Neuronal stem cell (in vitro differentiated cells): ENCODE data around the gene C14orf180.
A peak's percentile ranks its signal among the peaks of the same experiment; 100 is the strongest.

Experiments
- DNase-seq: peaks from one replicate; pipeline ENCODE4 v3.0.0-alpha.2; 2013; ENCODE audit warnings: low spot score
- H2AFZ ChIP-seq: one replicate; pipeline ENCODE4 v1.6.1; 2013; ENCODE audit warnings: mild to moderate bottlenecking, low read length, inconsistent platforms
- H2AK5ac ChIP-seq: 2 replicates; pipeline ENCODE4 v1.6.1; 2013; ENCODE audit warnings: low read depth, mild to moderate bottlenecking, inconsistent platforms, low read length, moderate library complexity, mixed read lengths
- H2BK120ac ChIP-seq: 2 replicates; pipeline ENCODE4 v1.6.1; 2013; ENCODE audit warnings: low read depth, mild to moderate bottlenecking, inconsistent platforms, low read length, moderate library complexity, mixed read lengths
- H2BK12ac ChIP-seq: one replicate; pipeline ENCODE4 v1.6.1; 2013; ENCODE audit warnings: low read length, inconsistent platforms
- H2BK15ac ChIP-seq: 2 replicates; pipeline ENCODE4 v1.6.1; 2013; ENCODE audit warnings: mild to moderate bottlenecking, low read length, inconsistent platforms, mixed read lengths
- H2BK5ac ChIP-seq: one replicate; pipeline ENCODE4 v1.6.1; 2013; ENCODE audit warnings: inconsistent platforms, mild to moderate bottlenecking, low read length, moderate library complexity
- H3K14ac ChIP-seq: one replicate; pipeline ENCODE4 v1.6.1; 2013; ENCODE audit warnings: low read length, inconsistent platforms
- H3K18ac ChIP-seq: 2 replicates; pipeline ENCODE4 v1.6.1; 2013; ENCODE audit warnings: low read length, inconsistent platforms
- H3K23ac ChIP-seq: 2 replicates; pipeline ENCODE4 v1.6.1; 2013; ENCODE audit warnings: low read depth, mild to moderate bottlenecking, mixed read lengths, low read length, inconsistent platforms; ENCODE audit not compliant: poor library complexity
- H3K27ac ChIP-seq: replicated peaks from 3 replicates; pipeline ENCODE4 v1.5.1; 2013; ENCODE audit warnings: low read length, inconsistent platforms
- H3K27me3 ChIP-seq, 3 experiments: 2 replicates each; pipeline ENCODE4 v1.6.1; 2013; ENCODE audit warnings: low read length in 3 of 3, mild to moderate bottlenecking in 2 of 3, inconsistent platforms in 1 of 3, low read depth in 1 of 3, mixed read lengths in 1 of 3, moderate library complexity in 1 of 3; ENCODE audit not compliant: control insufficient read depth in 3 of 3, insufficient read depth in 3 of 3
- H3K36me3 ChIP-seq, 2 donors: replicated peaks in 1 of 2; 2 replicates each; pipeline ENCODE4 v1.6.1; 2013; ENCODE audit warnings: low read length in 2 of 2; ENCODE audit not compliant: control insufficient read depth in 2 of 2, insufficient read depth in 2 of 2
- H3K4ac ChIP-seq: 2 replicates; pipeline ENCODE4 v1.6.1; 2013; ENCODE audit warnings: inconsistent platforms, mild to moderate bottlenecking, low read length, moderate library complexity
- H3K4me1 ChIP-seq, 2 donors: 1 replicate in 1 of 2; 2 replicates in 1 of 2; pipeline ENCODE4 v1.6.1; 2013; ENCODE audit warnings: low read length in 2 of 2, low read depth in 1 of 2; ENCODE audit not compliant: control insufficient read depth in 2 of 2, insufficient read depth in 1 of 2
- H3K4me2 ChIP-seq: one replicate; pipeline ENCODE4 v1.6.1; 2013; ENCODE audit warnings: mild to moderate bottlenecking, low read length, inconsistent platforms; ENCODE audit not compliant: insufficient read depth, poor library complexity, severe bottlenecking
- H3K4me3 ChIP-seq, 2 donors: 2 replicates each; pipeline ENCODE4 v1.5.1; 2013; ENCODE audit warnings: low read length in 2 of 2, mild to moderate bottlenecking in 2 of 2, inconsistent platforms in 1 of 2, moderate library complexity in 1 of 2
- H3K79me1 ChIP-seq: one replicate; pipeline ENCODE4 v1.6.1; 2013; ENCODE audit warnings: low read depth, mild to moderate bottlenecking, inconsistent platforms, low read length, moderate library complexity
- H3K9ac ChIP-seq: one replicate; pipeline ENCODE4 v1.6.1; 2013; ENCODE audit warnings: mild to moderate bottlenecking, low read depth, low read length, inconsistent platforms; ENCODE audit not compliant: poor library complexity
- H3K9me3 ChIP-seq, 2 donors: replicated peaks in 1 of 2; 2 replicates each; pipeline versions ENCODE3 to v1.6.1; 2013; ENCODE audit warnings: low read length in 2 of 2, mild to moderate bottlenecking in 2 of 2, inconsistent platforms in 1 of 2, low read depth in 1 of 2, mixed read lengths in 1 of 2, moderate library complexity in 1 of 2; ENCODE audit not compliant: control insufficient read depth in 2 of 2, insufficient read depth in 1 of 2
- H4K8ac ChIP-seq: one replicate; pipeline ENCODE4 v1.6.1; 2013; ENCODE audit warnings: low read depth, mild to moderate bottlenecking, inconsistent platforms, low read length, moderate library complexity
- H4K91ac ChIP-seq: one replicate; pipeline ENCODE4 v1.6.1; 2013; ENCODE audit warnings: low read length, low read depth, mild to moderate bottlenecking, inconsistent platforms; ENCODE audit not compliant: poor library complexity
- WGBS, 2 donors: extraction: QIAGEN DNeasy Blood & Tissue Kit; methylation state at CpG; one replicate each; pipeline ENCODE4 v1.1.7; 2013; ENCODE audit warnings: missing lambda C conversion rate in 2 of 2, mixed read lengths in 1 of 2; ENCODE audit not compliant: insufficient read length in 2 of 2, insufficient replicate concordance in 1 of 2; ENCODE audit errors: extremely low coverage in 2 of 2; 5-methylcytosine and 5-hydroxymethylcytosine counted together

The C14orf180 gene

GRCh38 chr14:104573930-104574329, 5.6 kb upstream of the C14orf180 start:
- peak overlapping the region; percentile 71 for H2BK15ac ChIP-seq
- H4K8ac ChIP-seq: no peak overlapping the region
- no peak overlapping the region for H3K4me2 ChIP-seq
- no CpG with 5 or more reads among the region's 9 CpGs for WGBS, 2 donors
- H2AK5ac ChIP-seq: peak overlapping the region; percentile 97
- H3K36me3 ChIP-seq: no peaks in the 10 kb centered on the region
- H3K27me3 ChIP-seq: peaks cover 0 to 59% (median 0%) of the 10 kb centered on the region in 3 experiments
- H2BK12ac ChIP-seq: peak overlapping the region; percentile 79
- H2BK120ac ChIP-seq: no peak overlapping the region
- H3K23ac ChIP-seq: peak overlapping the region; percentile 49
- H3K79me1 ChIP-seq: peaks cover 1% of the 10 kb centered on the region
- peak overlapping the region; percentile 10 for H4K91ac ChIP-seq
- peaks cover 0 to 2% of the 10 kb centered on the region in 2 donors for H3K9me3 ChIP-seq
- DNase-seq: no peak
- peak overlapping the region; percentile 84 for H3K18ac ChIP-seq
- H2BK5ac ChIP-seq: no peak overlapping the region
- no peak overlapping the region for H3K4me3 ChIP-seq
- peaks cover 3 to 22% of the 10 kb centered on the region in 2 donors for H3K4me1 ChIP-seq
- peak overlapping the region; percentile 44 for H3K4ac ChIP-seq
- no peak overlapping the region for H3K9ac ChIP-seq
- H3K14ac ChIP-seq: peak overlapping the region; percentile 17
- H2AFZ ChIP-seq: no peak overlapping the region
- no peak overlapping the region for H3K27ac ChIP-seq

GRCh38 chr14:104574536-104574935, 5.0 kb upstream of the C14orf180 start:
- no peak overlapping the region for H4K91ac ChIP-seq
- H3K9ac ChIP-seq: no peak overlapping the region
- no peak overlapping the region for H4K8ac ChIP-seq
- no peak overlapping the region for H2BK120ac ChIP-seq
- DNase-seq: no peak
- H2BK12ac ChIP-seq: no peak overlapping the region
- no peak overlapping the region for H3K14ac ChIP-seq
- H3K79me1 ChIP-seq: peaks cover 1% of the 10 kb centered on the region
- H3K23ac ChIP-seq: no peak overlapping the region
- no peak overlapping the region for H3K18ac ChIP-seq
- H2AK5ac ChIP-seq: no peak overlapping the region
- no peak overlapping the region for H3K27ac ChIP-seq
- H3K9me3 ChIP-seq: peaks cover 0 to 2% of the 10 kb centered on the region in 2 donors
- no peak overlapping the region for H3K4ac ChIP-seq
- H3K4me1 ChIP-seq: peaks cover 3 to 22% of the 10 kb centered on the region in 2 donors
- H3K4me2 ChIP-seq: no peak overlapping the region
- H2AFZ ChIP-seq: no peak overlapping the region
- no peak overlapping the region for H3K4me3 ChIP-seq
- no CpG with 5 or more reads among the region's 14 CpGs for WGBS, 2 donors
- peaks cover 0 to 58% (median 0%) of the 10 kb centered on the region in 3 experiments for H3K27me3 ChIP-seq
- H2BK15ac ChIP-seq: no peak overlapping the region
- no peak overlapping the region for H2BK5ac ChIP-seq
- H3K36me3 ChIP-seq: no peaks in the 10 kb centered on the region

GRCh38 chr14:104574978-104575583, 4.5 kb upstream of the C14orf180 start:
- no peak overlapping the region for H2BK5ac ChIP-seq
- H3K9ac ChIP-seq: no peak overlapping the region
- no peak overlapping the region for H3K4me2 ChIP-seq
- peaks cover 0 to 2% of the 10 kb centered on the region in 2 donors for H3K9me3 ChIP-seq
- peak overlapping the region; percentile 52 for H2AK5ac ChIP-seq
- no peak overlapping the region for H3K4me3 ChIP-seq
- H3K4me1 ChIP-seq: peaks cover 3 to 22% of the 10 kb centered on the region in 2 donors
- H3K4ac ChIP-seq: no peak overlapping the region
- no peaks in the 10 kb centered on the region for H3K36me3 ChIP-seq
- H3K18ac ChIP-seq: peak overlapping the region; percentile 88
- H3K27me3 ChIP-seq: peaks cover 0 to 58% (median 0%) of the 10 kb centered on the region in 3 experiments
- no peak overlapping the region for H3K27ac ChIP-seq
- peak overlapping the region; percentile 30 for H2BK12ac ChIP-seq
- no peak for DNase-seq
- no peak overlapping the region for H2AFZ ChIP-seq
- H2BK120ac ChIP-seq: no peak overlapping the region
- H3K23ac ChIP-seq: no peak overlapping the region
- H4K91ac ChIP-seq: no peak overlapping the region
- H4K8ac ChIP-seq: no peak overlapping the region
- H3K14ac ChIP-seq: no peak overlapping the region
- no CpG with 5 or more reads among the region's 31 CpGs for WGBS, 2 donors
- H3K79me1 ChIP-seq: peaks cover 1% of the 10 kb centered on the region
- H2BK15ac ChIP-seq: no peak overlapping the region

- Histone ChIP-seq H3K79me1 (peaks cover 1% of the 10 kb centered on the region), H2BK12ac (peak overlapping the region; percentile 42), H2AK5ac (peak overlapping the region; percentile 86), H3K23ac (peak overlapping the region; percentile 65), H3K4me2 (no peak overlapping the region), H2BK5ac (peak overlapping the region; percentile 83), H3K27ac (no peak overlapping the region), H2BK15ac (peak overlapping the region; percentile 96), H4K91ac (no peak overlapping the region), H3K9me3 (no peaks in the 10 kb centered on the region), H3K27me3 (peaks cover 0 to 59% (median 0%) of the 10 kb centered on the region in 3 experiments), H3K4me1 (peaks cover 0 to 20% of the 10 kb centered on the region in 2 donors), H3K14ac (peak overlapping the region; percentile 84), H4K8ac (no peak overlapping the region), H3K36me3 (no peaks in the 10 kb centered on the region), H3K9ac (peak overlapping the region; percentile 34), H3K4ac (no peak overlapping the region), H2BK120ac (peak overlapping the region; percentile 42), H2AFZ (no peak overlapping the region), H3K18ac (peak overlapping the region; percentile 91), H3K4me3 (no peak overlapping the region)
- WGBS, 2 donors: no CpG with 5 or more reads among the region's 16 CpGs
- DNase-seq: no peak
Observed at GRCh38 chr14:104576232-104576969, 3.2 kb upstream of the C14orf180 start.
